Endothelial cell of hepatic sinusoid (primary cell): ENCODE measurements around the gene PPP1R12A.

Source experiments
- in situ Hi-C: cut with HindIII; loops from 2 replicates; pipeline ENCODE4 v1.10.0; 2017; ENCODE audit warnings: low sequenced_read_pairs

PPP1R12A gene

GRCh38 chr12:79936670-79937069 lies 1.8 kb upstream of the PPP1R12A start:
- in situ Hi-C loops = loop anchor here (5.0 kb wide), 1 partner anchor 91 kb away; no protein-coding TSS in a partner anchor

- in situ Hi-C loops = loop anchor here (5.0 kb wide), 1 partner anchor 92 kb away; no protein-coding TSS in a partner anchor
These were observed 888 bp upstream of the PPP1R12A start for GRCh38 chr12:79935624-79936345.

GRCh38 chr12:79934281-79935020 lies 446 bp downstream of the PPP1R12A start:
- in situ Hi-C loops = loop anchor here (5.0 kb wide), 1 partner anchor 93 kb away; no protein-coding TSS in a partner anchor

GRCh38 chr12:79933532-79934264 lies 1.2 kb downstream of the PPP1R12A start:
- in situ Hi-C loops = no loop called here

- in situ Hi-C loops = no loop called here
These were observed 1.9 kb downstream of the PPP1R12A start for GRCh38 chr12:79933043-79933442.

- in situ Hi-C loops = no loop called here
These were observed 2.5 kb downstream of the PPP1R12A start for GRCh38 chr12:79932357-79932756.

GRCh38 chr12:79929065-79929464 lies 5.8 kb downstream of the PPP1R12A start:
- in situ Hi-C loops = no loop called here

GRCh38 chr12:79927772-79928474 lies 7.0 kb downstream of the PPP1R12A start:
- in situ Hi-C loops = no loop called here

GRCh38 chr12:79926951-79927350 lies 7.9 kb downstream of the PPP1R12A start:
- in situ Hi-C loops = no loop called here

GRCh38 chr12:79925492-79925891 lies 9.4 kb downstream of the PPP1R12A start:
- in situ Hi-C loops = no loop called here

GRCh38 chr12:79921786-79922185 lies 13.1 kb downstream of the PPP1R12A start:
- in situ Hi-C loops = no loop called here

GRCh38 chr12:79920421-79921238 lies 14.3 kb downstream of the PPP1R12A start:
- in situ Hi-C loops = no loop called here

- in situ Hi-C loops = no loop called here
These were observed 15.1 kb downstream of the PPP1R12A start for GRCh38 chr12:79919762-79920161.

- in situ Hi-C loops = no loop called here
These were observed 18.1 kb downstream of the PPP1R12A start for GRCh38 chr12:79916826-79917225.

GRCh38 chr12:79911889-79912656 lies 22.8 kb downstream of the PPP1R12A start:
- in situ Hi-C loops = no loop called here

GRCh38 chr12:79908366-79908765 lies 26.5 kb downstream of the PPP1R12A start:
- in situ Hi-C loops = no loop called here

GRCh38 chr12:79901506-79901905 lies 33.4 kb downstream of the PPP1R12A start:
- in situ Hi-C loops = no loop called here

GRCh38 chr12:79900951-79901350 lies 33.9 kb downstream of the PPP1R12A start:
- in situ Hi-C loops = no loop called here

- in situ Hi-C loops = no loop called here
These were observed 34.7 kb downstream of the PPP1R12A start for GRCh38 chr12:79900199-79900598.
